NT2/D1 (cell line): ENCODE measurements around the gene ENTREP3.
A peak's percentile ranks its signal among the peaks of the same experiment; 100 is the strongest.

Experiments used
- DNase-seq: peaks from one replicate; pipeline ENCODE4 v3.0.0-alpha.2; 2011; ENCODE audit warnings: low read depth, low spot score
- H3K27me3 ChIP-seq: 2 replicates; pipeline ENCODE4 v1.6.0; 2011; ENCODE audit warnings: mild to moderate bottlenecking; ENCODE audit not compliant: insufficient read length, insufficient read depth
- H3K36me3 ChIP-seq: 2 replicates; pipeline ENCODE4 v1.6.1; 2011; ENCODE audit warnings: mild to moderate bottlenecking, low read length, mixed read lengths; ENCODE audit not compliant: insufficient read depth, insufficient read length
- H3K4me1 ChIP-seq: 2 replicates; pipeline ENCODE4 v1.5.1; 2011; ENCODE audit not compliant: insufficient read depth, insufficient read length
- H3K4me3 ChIP-seq: 2 replicates; pipeline ENCODE4 v1.5.1; 2011; ENCODE audit warnings: low read depth; ENCODE audit not compliant: insufficient read length
- H3K9ac ChIP-seq: 2 replicates; pipeline ENCODE4 v1.6.0; 2011; ENCODE audit warnings: low read depth; ENCODE audit not compliant: insufficient read length
- H3K9me3 ChIP-seq: 2 replicates; pipeline ENCODE4 v1.5.1; 2011; ENCODE audit warnings: mild to moderate bottlenecking, low read length; ENCODE audit not compliant: insufficient read depth
- SUZ12 ChIP-seq: IDR thresholded peaks from 2 replicates; pipeline ENCODE4 v1.6.1; 2011; ENCODE audit not compliant: insufficient read length, insufficient read depth; ENCODE audit errors: extremely low read depth
- YY1 ChIP-seq: IDR thresholded peaks from 2 replicates; pipeline ENCODE4 v1.6.1; 2011; ENCODE audit not compliant: insufficient read length, insufficient read depth
- ZNF274 ChIP-seq: IDR thresholded peaks from 2 replicates; pipeline ENCODE4 v1.6.1; 2011; ENCODE audit warnings: mild to moderate bottlenecking, low read depth, low read length

The ENTREP3 gene, protein sequence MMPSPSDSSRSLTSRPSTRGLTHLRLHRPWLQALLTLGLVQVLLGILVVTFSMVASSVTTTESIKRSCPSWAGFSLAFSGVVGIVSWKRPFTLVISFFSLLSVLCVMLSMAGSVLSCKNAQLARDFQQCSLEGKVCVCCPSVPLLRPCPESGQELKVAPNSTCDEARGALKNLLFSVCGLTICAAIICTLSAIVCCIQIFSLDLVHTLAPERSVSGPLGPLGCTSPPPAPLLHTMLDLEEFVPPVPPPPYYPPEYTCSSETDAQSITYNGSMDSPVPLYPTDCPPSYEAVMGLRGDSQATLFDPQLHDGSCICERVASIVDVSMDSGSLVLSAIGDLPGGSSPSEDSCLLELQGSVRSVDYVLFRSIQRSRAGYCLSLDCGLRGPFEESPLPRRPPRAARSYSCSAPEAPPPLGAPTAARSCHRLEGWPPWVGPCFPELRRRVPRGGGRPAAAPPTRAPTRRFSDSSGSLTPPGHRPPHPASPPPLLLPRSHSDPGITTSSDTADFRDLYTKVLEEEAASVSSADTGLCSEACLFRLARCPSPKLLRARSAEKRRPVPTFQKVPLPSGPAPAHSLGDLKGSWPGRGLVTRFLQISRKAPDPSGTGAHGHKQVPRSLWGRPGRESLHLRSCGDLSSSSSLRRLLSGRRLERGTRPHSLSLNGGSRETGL

DNA sequence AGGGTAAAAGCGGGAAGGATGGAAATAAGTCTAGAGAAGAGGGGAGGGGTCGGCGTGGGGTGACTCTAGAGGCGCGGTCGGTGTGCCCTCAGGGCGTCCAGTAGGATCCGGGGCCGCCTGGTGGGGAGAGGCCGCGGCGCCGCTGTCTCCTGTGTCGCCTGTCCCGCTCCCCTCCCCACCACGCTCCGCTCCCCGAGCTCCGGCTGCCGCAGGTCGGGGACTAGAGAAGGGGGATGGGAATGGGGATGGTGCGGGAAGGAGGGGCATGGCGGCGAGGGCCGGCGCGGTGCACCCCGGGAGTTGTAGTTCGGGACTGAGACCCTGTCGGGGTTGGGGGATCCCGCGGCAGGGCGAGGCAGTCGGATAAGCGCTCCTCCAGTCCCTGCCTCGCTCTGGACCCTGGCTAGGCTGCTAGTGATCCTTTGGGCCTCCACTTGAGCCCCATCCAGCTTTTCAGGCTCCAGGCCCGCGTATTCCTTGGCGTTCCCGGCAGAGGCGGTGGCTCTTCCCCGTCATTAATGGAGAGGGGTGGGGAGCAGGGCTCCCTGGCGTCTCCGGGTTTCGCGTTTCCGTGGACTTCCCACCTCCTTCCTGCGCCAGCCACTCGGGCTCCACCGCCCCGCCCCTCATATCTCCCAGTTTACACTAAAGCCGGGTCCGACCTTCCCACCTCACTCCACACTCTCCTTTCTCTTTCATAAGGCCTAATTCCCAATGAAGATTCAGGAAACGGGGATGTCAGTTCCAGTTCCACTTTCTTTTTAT, at the start of gene ENTREP3:
ENTREP3 (minus strand) TSS at position 241 of the 765 bp plus-strand sequence. CDS start 606 bp downstream, outside the sequence.
- peak; percentile 86 for DNase-seq
- H3K36me3 ChIP-seq = peaks cover 47% of the 10 kb centered on the region
- H3K4me1 ChIP-seq = peaks cover 32% of the 10 kb centered on the region
- TF ChIP-seq SUZ12 (no peak), ZNF274 (no peak), YY1 (peak; percentile 67)
- H3K4me3 ChIP-seq = peak within 1 kb of the TSS; percentile 76
- H3K27me3 ChIP-seq = no peaks in the 10 kb centered on the region
- no peaks in the 10 kb centered on the region for H3K9me3 ChIP-seq
- peak within 1 kb of the TSS; percentile 92 for H3K9ac ChIP-seq

DNA sequence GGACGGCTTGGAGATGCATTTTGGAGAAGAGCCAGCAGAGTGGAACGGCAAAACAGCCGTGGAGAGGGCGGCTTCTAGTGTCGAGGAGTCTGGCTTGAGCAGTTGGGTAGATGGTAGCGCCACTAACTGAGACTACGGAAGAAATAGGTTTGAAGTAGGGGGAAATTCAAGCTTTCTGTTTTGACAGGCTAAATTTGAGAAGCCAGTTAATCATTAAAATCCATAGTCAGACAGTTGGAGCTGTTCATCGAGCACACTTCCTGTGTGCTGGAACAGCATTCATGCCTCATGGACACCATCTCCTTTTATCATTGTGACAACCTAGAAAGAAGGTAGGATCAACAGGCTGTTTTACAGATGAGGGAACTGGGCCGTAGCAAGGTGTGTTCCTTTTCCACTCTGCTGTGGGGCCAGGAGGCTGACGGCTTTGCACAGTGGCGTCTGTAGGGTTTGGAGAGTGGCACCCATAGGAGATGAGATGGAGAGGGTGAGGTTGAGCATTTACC, 49.3 kb upstream of the ENTREP3 start:
- no peak for TF ChIP-seq YY1
- TF ChIP-seq ZNF274 = no peak
- no peak for TF ChIP-seq SUZ12
- Histone ChIP-seq H3K4me3 (no peak overlapping the region), H3K27me3 (no peaks in the 10 kb centered on the region), H3K9ac (no peak overlapping the region), H3K36me3 (peaks cover 1% of the 10 kb centered on the region), H3K4me1 (peaks cover 7% of the 10 kb centered on the region), H3K9me3 (no peaks in the 10 kb centered on the region)
- DNase-seq = no peak

DNA sequence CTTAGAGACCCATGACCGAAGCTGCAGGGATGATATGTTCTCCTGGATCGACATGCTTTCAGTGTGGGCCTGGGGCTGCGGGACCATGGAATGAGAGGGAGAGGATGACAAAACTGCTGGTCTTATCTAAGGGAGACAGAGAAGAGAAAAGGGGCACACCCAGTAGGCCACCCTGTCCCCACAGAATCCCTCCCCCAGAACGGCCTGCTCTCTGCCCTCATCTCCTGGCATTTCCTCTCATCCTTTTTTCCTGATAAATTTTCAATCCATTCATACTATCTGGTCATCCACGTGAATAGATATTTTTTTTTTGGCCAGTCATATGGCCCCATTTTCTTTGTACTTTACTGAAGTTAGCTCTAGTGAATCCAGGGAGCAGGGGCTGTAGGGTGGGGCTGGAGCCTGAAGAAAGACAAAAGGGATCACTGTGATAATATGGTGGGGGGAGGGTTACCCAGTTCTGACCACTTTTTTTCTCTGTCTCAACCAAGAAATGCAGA, 46.1 kb upstream of the ENTREP3 start, which contains the start of gene PKLR:
PKLR (minus strand) TSS at position 97 of the 500 bp plus-strand sequence; CDS start at position 54, 43 bp downstream.
- Histone ChIP-seq H3K4me1 (peaks cover 5% of the 10 kb centered on the region), H3K9ac (no peak within 1 kb of the TSS), H3K36me3 (no peaks in the 10 kb centered on the region), H3K27me3 (peaks cover 3% of the 10 kb centered on the region), H3K9me3 (no peaks in the 10 kb centered on the region), H3K4me3 (no peak within 1 kb of the TSS)
- TF ChIP-seq ZNF274 = no peak
- TF ChIP-seq SUZ12 = no peak
- TF ChIP-seq YY1 = no peak
- no peak for DNase-seq

DNA sequence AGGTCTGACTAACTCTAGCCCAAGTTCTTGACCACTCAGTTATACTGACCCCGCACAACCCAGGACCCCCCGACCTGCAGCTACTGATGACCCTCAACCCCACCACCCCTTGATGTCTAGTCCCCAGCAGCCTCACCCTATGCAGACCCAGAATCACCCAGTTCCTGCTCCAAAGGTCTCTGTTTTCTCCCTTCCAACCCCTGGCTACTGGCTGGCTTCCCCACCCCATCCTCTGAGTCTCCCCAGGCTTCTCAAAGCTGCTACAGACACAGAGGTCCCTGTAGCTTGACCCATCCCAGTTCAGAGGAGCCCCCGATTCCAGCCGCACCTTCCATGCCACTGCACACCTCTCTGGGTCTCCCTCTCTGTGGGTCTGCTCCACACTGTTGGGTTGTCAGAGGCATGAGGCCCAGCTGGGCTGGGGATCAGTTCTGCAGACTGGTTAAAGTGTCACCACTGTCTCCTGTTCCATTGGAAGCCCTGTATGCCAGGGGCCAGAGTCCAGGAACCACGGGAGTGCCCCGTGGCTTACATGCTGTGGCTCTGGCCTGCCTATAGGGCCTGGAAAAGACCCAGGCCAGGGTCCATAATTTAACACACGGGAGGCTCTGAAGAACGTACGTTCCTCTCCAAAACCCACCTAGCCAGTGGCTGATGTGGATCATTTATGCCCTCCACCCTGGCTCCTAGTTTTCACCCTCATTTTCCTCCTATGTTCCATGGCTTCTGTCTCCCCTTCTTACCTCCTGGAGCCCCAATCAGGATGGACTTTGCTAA, 45.5 kb upstream of the ENTREP3 start:
- H3K36me3 ChIP-seq = no peaks in the 10 kb centered on the region
- H3K9me3 ChIP-seq = no peaks in the 10 kb centered on the region
- peaks cover 9% of the 10 kb centered on the region for H3K27me3 ChIP-seq
- H3K4me1 ChIP-seq = peaks cover 5% of the 10 kb centered on the region
- TF ChIP-seq ZNF274 (no peak), SUZ12 (no peak), YY1 (no peak)
- H3K4me3 ChIP-seq = no peak overlapping the region
- H3K9ac ChIP-seq = no peak overlapping the region
- DNase-seq = no peak

DNA sequence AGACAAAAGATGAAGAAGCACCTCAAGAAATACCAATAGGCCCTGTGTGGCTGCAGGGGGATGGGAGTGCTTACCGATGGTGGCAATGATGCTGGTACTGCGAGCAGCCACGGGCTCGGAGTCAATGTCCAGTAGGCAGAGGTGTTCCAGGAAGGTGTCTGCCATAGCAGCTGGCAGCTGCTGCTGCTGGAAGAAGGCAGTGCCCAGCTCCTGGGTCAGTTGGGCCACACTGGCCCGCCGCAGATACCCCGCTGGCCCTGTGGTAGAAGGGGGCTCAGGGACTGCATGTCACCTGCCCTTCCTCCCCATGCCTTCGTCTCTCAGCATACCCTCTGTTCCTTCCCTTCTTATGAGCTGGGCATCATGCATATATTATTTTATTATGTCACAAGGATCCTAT, 44.7 kb upstream of the ENTREP3 start:
- Histone ChIP-seq H3K4me1 (peaks cover 7% of the 10 kb centered on the region), H3K36me3 (no peaks in the 10 kb centered on the region), H3K9me3 (no peaks in the 10 kb centered on the region), H3K27me3 (peaks cover 16% of the 10 kb centered on the region), H3K9ac (no peak overlapping the region), H3K4me3 (no peak overlapping the region)
- DNase-seq = no peak
- TF ChIP-seq YY1 = no peak
- no peak for TF ChIP-seq SUZ12
- no peak for TF ChIP-seq ZNF274

DNA sequence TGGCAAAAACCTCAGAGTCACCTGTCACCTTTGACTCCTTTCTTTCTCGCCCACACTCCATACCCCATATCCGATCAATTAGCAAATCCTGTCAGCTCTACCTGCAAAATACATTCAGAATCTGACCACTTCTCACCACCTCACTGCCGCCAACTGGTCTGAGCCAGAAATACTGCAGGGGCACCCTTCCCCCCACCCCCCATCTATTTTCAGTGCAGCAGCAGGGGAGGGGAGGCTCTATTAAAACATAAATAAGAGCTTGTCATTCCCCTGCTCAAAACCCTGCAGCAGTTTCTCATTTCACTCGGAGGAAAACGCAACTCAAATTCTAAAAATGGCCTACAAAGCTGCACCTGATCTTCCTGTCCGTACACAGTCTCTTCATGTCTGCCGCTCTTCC, 42.1 kb upstream of the ENTREP3 start:
- Histone ChIP-seq H3K9me3 (no peaks in the 10 kb centered on the region), H3K4me1 (peaks cover 11% of the 10 kb centered on the region), H3K36me3 (no peaks in the 10 kb centered on the region), H3K9ac (no peak overlapping the region), H3K27me3 (peaks cover 41% of the 10 kb centered on the region), H3K4me3 (no peak overlapping the region)
- TF ChIP-seq YY1 (no peak), SUZ12 (no peak), ZNF274 (no peak)
- DNase-seq = no peak
